OCI-LY7 (cell line): ENCODE data around the gene LRBA. TPM values are rescaled to one million over a fixed set of nuclear protein-coding genes. Genes with fewer than 3 reads are reported as not detected.
"Not testable (repeated sequence)": the region's sequence is repeated elsewhere in the genome, so short reads cannot be mapped to it uniquely, and the experiment has no call there.

Experiments used
- BruUV-seq: library from RNA; stranded (reverse); fragments of 400-500 nt; replicated peaks from 2 replicates; lab custom pipeline; 2021; lab: Mats Ljungman, UMichigan
- CTCF ChIA-PET: fragments of 300-600 bp; sonication (Branson Sonifier 250); formaldehyde crosslinking; loops from one replicate; lab custom pipeline; 2022; ENCODE audit warnings: antibody characterized with exemption; ENCODE audit not compliant: unreplicated experiment; lab: Charles Lee
- POLR2A ChIA-PET: fragments of 300-600 bp; sonication (Branson Sonifier 250); formaldehyde crosslinking; loops from one replicate; lab custom pipeline; 2022; ENCODE audit warnings: antibody characterized with exemption; lab: Charles Lee
- DNase-seq: peaks from one replicate; pipeline ENCODE4 v3.0.0-alpha.2; 2015; ENCODE audit warnings: low spot score
- H2AFZ ChIP-seq: fragments of 200-600 bp; sonication (generic), shearing (Covaris generic); 2 replicates; pipeline ENCODE4 v1.6.1; 2014; ENCODE audit warnings: mild to moderate bottlenecking, antibody characterized with exemption, low read length, moderate library complexity
- H3K27ac ChIP-seq: fragments of 200-600 bp; sonication (generic); 2 replicates; pipeline ENCODE4 v1.5.1; 2014; ENCODE audit warnings: mixed run types, low read depth, mild to moderate bottlenecking, moderate library complexity, low read length, inconsistent platforms; ENCODE audit not compliant: poor library complexity, severe bottlenecking
- H3K36me3 ChIP-seq: fragments of 200-600 bp; sonication (generic); 2 replicates; pipeline ENCODE4 v1.6.1; 2014; ENCODE audit warnings: mild to moderate bottlenecking, antibody characterized with exemption, low read length, moderate library complexity, mixed read lengths; ENCODE audit not compliant: insufficient read depth
- H3K4me1 ChIP-seq: fragments of 200-600 bp; sonication (generic); 2 replicates; pipeline ENCODE4 v1.5.1; 2014; ENCODE audit warnings: mild to moderate bottlenecking, low read length; ENCODE audit not compliant: insufficient read depth, poor library complexity, severe bottlenecking
- H3K4me2 ChIP-seq: fragments of 200-600 bp; sonication (generic); 2 replicates; pipeline ENCODE4 v1.6.1; 2014; ENCODE audit warnings: mild to moderate bottlenecking, low read length
- H3K4me3 ChIP-seq: fragments of 200-600 bp; sonication (generic); 2 replicates; pipeline ENCODE4 v1.5.1; 2014; ENCODE audit warnings: mild to moderate bottlenecking, low read depth, low read length; ENCODE audit not compliant: poor library complexity, severe bottlenecking
- H3K79me2 ChIP-seq: fragments of 200-600 bp; sonication (generic); 2 replicates; pipeline ENCODE4 v1.6.1; 2016; ENCODE audit warnings: low read depth, mild to moderate bottlenecking, low read length, moderate library complexity, mixed read lengths; ENCODE audit not compliant: insufficient read depth
- H3K9me2 ChIP-seq: fragments of 200-600 bp; sonication (generic); 2 replicates; pipeline ENCODE4 v1.6.1; 2016; ENCODE audit warnings: mild to moderate bottlenecking, low read length, mixed read lengths; ENCODE audit not compliant: insufficient read depth
- H3K9me3 ChIP-seq: fragments of 200-600 bp; sonication (generic); 2 replicates; pipeline ENCODE4 v1.6.1; 2014; ENCODE audit warnings: mild to moderate bottlenecking, mixed run types, low read length, mixed read lengths
- H4K20me1 ChIP-seq: fragments of 200-600 bp; sonication (generic); 2 replicates; pipeline ENCODE4 v1.6.1; 2014; ENCODE audit warnings: mild to moderate bottlenecking, antibody characterized with exemption, low read length, moderate library complexity, mixed read lengths; ENCODE audit not compliant: insufficient read depth
- EZH2phosphoT487 ChIP-seq: fragments of 200-600 bp; sonication (generic); IDR thresholded peaks from 2 replicates; pipeline ENCODE4 v1.6.1; 2018; ENCODE audit warnings: low read depth, borderline replicate concordance, mild to moderate bottlenecking, mixed run types, antibody characterized with exemption, low read length, moderate library complexity, mixed read lengths
- intact Hi-C: fragments of 100-400 bp; cut with micrococcal nuclease; formaldehyde crosslinking; loops from one replicate; pipeline ENCODE4 v1.10.0; 2022; ENCODE audit not compliant: unreplicated experiment
- total RNA-seq, 2 experiments: library from RNA; depleted of rRNA in 1 of 2; stranded (reverse); fragments of >200 nt in 1 of 2; shearing (Covaris generic) in 1 of 2; gene quantifications; 2 replicates each; pipeline ENCODE4 v1.2.3, GENCODE V29; 2014 to 2022
- TF ChIP-seq, protein P1 (sequence below): fragments of 200-600 bp; sonication (generic); conservative IDR thresholded peaks from 2 replicates; pipeline ENCODE4 v1.5.1; 2014; ENCODE audit warnings: mild to moderate bottlenecking, antibody characterized with exemption, low read length, moderate library complexity, mixed read lengths

The LRBA gene
- total RNA-seq, 2 experiments from 2014 or later: 60.4 to 66.7 TPM

DNA sequence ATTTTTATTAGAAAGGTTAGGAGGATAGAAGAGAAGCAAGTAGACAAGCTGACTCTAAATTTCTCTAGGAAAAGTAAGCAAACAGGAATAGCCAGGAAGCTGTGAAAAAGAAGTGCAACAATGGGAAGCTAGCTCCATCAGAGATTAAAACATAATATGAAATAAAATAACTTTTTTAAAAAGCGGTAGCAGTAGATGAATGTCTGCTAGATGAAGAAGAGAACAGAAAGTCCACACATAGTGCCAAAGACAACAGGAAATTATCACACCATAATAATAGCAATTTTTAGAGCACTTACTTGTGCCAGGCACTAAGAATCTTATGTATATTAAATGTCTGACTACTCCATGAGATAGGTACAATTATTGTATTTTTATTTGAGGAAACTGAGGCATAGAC is 53.5 kb downstream of the LRBA start:
- Histone ChIP-seq H3K4me1 (no peaks in the 10 kb centered on the region), H2AFZ (no peak overlapping the region), H3K4me2 (no peak overlapping the region), H3K9me3 (peaks cover 12% of the 10 kb centered on the region; the same call in 1 of the 2 replicates), H3K79me2 (peaks cover 18% of the 10 kb centered on the region; the same call in 1 of the 2 replicates), H3K9me2 (no peaks in the 10 kb centered on the region), H4K20me1 (no peaks in the 10 kb centered on the region; the same call in 1 of the 2 replicates), H3K36me3 (peaks cover 18% of the 10 kb centered on the region), H3K4me3 (no peak overlapping the region), H3K27ac (no peak overlapping the region)
- no peak for DNase-seq
- TF ChIP-seq, protein P1, sequence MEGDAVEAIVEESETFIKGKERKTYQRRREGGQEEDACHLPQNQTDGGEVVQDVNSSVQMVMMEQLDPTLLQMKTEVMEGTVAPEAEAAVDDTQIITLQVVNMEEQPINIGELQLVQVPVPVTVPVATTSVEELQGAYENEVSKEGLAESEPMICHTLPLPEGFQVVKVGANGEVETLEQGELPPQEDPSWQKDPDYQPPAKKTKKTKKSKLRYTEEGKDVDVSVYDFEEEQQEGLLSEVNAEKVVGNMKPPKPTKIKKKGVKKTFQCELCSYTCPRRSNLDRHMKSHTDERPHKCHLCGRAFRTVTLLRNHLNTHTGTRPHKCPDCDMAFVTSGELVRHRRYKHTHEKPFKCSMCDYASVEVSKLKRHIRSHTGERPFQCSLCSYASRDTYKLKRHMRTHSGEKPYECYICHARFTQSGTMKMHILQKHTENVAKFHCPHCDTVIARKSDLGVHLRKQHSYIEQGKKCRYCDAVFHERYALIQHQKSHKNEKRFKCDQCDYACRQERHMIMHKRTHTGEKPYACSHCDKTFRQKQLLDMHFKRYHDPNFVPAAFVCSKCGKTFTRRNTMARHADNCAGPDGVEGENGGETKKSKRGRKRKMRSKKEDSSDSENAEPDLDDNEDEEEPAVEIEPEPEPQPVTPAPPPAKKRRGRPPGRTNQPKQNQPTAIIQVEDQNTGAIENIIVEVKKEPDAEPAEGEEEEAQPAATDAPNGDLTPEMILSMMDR: no peak
- TF ChIP-seq EZH2phosphoT487: no peak
- ChIA-PET CTCF (no interaction called here), POLR2A (interaction anchor here (0.6 to 1.6 kb wide), 4 partner anchors 10 to 53 kb away, joined by 3 to 8 read pairs (median 4); no protein-coding TSS in a partner anchor)
- no TSS peak for BruUV-seq
- intact Hi-C loops: no loop called here

DNA sequence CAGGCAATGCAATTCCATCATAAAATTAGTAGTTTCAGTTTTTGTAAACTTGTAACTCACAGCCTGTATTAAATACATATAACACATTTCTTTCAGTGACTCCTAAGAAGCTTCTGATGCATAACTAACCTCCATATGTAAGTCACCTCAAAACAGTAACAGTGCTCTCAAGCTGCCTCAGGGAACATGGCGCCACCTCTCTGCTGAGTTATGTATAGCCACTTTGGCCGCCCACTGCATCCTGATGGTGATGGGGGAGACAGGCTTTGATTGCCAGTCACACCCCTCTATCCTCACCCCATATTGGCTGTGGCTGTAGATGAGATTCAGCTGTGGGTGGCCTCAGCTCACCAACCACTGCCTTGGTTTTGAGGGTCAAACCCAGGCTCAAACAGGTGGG is 54.3 kb downstream of the LRBA start:
- Histone ChIP-seq H3K4me1 (no peaks in the 10 kb centered on the region), H3K9me2 (no peaks in the 10 kb centered on the region), H2AFZ (no peak overlapping the region), H3K36me3 (peaks cover 24% of the 10 kb centered on the region), H3K27ac (no peak overlapping the region), H4K20me1 (no peaks in the 10 kb centered on the region; the same call in 1 of the 2 replicates), H3K4me3 (no peak overlapping the region), H3K9me3 (peaks cover 20% of the 10 kb centered on the region), H3K4me2 (no peak overlapping the region), H3K79me2 (peaks cover 25% of the 10 kb centered on the region; the same call in 1 of the 2 replicates)
- CTCF ChIA-PET: no interaction called here
- BruUV-seq: TSS peak; percentile 24
- POLR2A ChIA-PET: interaction anchor here (0.6 to 1.6 kb wide), 4 partner anchors 11 to 55 kb away, joined by 3 to 8 read pairs (median 3); partner anchors contain the start of gene LRBA
- no peak for TF ChIP-seq EZH2phosphoT487
- TF ChIP-seq, protein P1: peak; percentile 70
- DNase-seq: peak; percentile 21
- intact Hi-C loops: no loop called here

DNA sequence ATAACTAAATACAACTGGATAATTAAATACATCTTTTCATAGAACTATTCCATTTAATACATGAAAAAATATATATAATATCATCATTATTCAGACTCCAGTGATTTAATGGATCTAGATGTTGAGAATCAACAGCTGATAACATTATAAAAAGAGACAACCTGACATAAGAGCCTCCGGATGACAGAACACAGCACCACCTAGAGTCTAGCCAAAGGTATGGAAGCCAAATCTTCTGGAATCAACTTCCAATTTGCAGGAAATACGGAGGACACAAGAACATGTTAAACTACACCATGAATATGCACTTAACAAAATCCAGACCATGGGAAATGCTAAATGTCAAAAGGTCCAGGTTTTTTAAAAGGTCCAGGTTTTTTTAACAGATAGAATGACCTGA is 55.0 kb downstream of the LRBA start:
- no peak overlapping the region for H3K4me2 ChIP-seq
- no peak for DNase-seq
- TF ChIP-seq, protein P1: peak; percentile 63
- no peak for TF ChIP-seq EZH2phosphoT487
- no peak overlapping the region for H2AFZ ChIP-seq
- ChIA-PET CTCF (no interaction called here), POLR2A (interaction anchor here (0.8 kb wide), 1 partner anchor 55 kb away, joined by 3 read pairs; the partner anchor contains the start of gene LRBA)
- H3K27ac ChIP-seq: no peak overlapping the region
- no peaks in the 10 kb centered on the region for H3K9me2 ChIP-seq
- no peaks in the 10 kb centered on the region for H3K4me1 ChIP-seq
- no peak overlapping the region for H3K4me3 ChIP-seq
- H4K20me1 ChIP-seq: no peaks in the 10 kb centered on the region; the same call in 1 of the 2 replicates
- peaks cover 24% of the 10 kb centered on the region for H3K36me3 ChIP-seq
- peaks cover 26% of the 10 kb centered on the region; the same call in 1 of the 2 replicates for H3K79me2 ChIP-seq
- peaks cover 20% of the 10 kb centered on the region for H3K9me3 ChIP-seq
- no TSS peak for BruUV-seq
- intact Hi-C loops: no loop called here

DNA sequence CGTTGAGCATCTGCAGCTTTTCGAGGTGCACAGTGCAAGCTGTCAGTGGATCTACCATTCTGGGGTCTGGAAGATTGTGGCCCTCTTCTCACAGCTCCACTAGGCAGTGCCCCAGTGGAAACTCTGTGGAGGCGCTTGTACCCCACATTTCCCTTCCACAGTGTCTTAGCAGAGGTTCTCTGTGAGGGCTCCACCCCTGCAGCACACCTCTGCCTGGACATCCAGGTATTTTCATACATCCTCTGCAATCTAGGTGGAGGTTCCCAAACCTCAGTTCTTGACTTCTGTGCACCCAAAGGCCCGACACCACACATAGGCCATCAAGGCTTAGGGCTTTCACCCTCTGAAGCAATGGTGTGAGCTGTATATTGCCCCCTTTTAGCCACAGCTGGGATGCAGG is 57.1 kb downstream of the LRBA start:
- Histone ChIP-seq H3K79me2 (peaks cover 26% of the 10 kb centered on the region; the same call in 1 of the 2 replicates), H3K36me3 (peaks cover 24% of the 10 kb centered on the region), H3K9me3 (peaks cover 20% of the 10 kb centered on the region)
- POLR2A ChIA-PET, CTCF ChIA-PET, BruUV-seq, H3K27ac ChIP-seq, H3K4me3 ChIP-seq, H3K4me2 ChIP-seq, H2AFZ ChIP-seq, H3K9me2 ChIP-seq, intact Hi-C loops, H4K20me1 ChIP-seq, H3K4me1 ChIP-seq: not testable (repeated sequence)
- DNase-seq: peak; percentile 44
